ENCODE data around the gene ANKRD13A. TPM values are rescaled to one million over a fixed set of nuclear protein-coding genes. Genes with fewer than 3 reads are reported as not detected.
A peak's percentile ranks its signal among the peaks of the same experiment; 100 is the strongest.

The ANKRD13A gene
- total RNA-seq, 2 donors from 2014 or later = 33.0 to 35.0 TPM

DNA sequence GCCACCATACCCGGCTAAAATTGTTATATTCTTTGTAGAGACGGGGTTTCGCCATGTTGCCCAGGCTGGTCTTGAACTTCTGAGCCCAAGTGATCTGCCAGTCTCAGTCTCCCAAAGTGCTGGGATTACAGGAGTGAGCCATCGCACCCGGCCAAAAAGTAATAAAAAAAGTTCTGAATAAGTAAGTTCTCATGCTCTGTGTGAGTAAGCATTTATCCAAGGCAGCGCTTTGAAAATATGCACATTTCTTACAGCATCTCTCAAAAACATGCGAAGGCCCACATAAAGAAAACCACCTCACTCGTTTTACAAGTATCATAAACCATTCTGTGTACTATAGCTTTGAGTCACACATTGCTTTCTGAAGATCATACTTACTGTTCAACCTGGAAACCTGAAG is 11.6 kb upstream of the ANKRD13A start:
- intact Hi-C loops (cut with DNase I) = loop anchor here (10.0 kb wide), 1 partner anchor 63 kb away; no protein-coding TSS in a partner anchor
- TF ChIP-seq POLR2A (IDR thresholded peaks at IDR 0.05) = no peak
- TF ChIP-seq, protein P1, sequence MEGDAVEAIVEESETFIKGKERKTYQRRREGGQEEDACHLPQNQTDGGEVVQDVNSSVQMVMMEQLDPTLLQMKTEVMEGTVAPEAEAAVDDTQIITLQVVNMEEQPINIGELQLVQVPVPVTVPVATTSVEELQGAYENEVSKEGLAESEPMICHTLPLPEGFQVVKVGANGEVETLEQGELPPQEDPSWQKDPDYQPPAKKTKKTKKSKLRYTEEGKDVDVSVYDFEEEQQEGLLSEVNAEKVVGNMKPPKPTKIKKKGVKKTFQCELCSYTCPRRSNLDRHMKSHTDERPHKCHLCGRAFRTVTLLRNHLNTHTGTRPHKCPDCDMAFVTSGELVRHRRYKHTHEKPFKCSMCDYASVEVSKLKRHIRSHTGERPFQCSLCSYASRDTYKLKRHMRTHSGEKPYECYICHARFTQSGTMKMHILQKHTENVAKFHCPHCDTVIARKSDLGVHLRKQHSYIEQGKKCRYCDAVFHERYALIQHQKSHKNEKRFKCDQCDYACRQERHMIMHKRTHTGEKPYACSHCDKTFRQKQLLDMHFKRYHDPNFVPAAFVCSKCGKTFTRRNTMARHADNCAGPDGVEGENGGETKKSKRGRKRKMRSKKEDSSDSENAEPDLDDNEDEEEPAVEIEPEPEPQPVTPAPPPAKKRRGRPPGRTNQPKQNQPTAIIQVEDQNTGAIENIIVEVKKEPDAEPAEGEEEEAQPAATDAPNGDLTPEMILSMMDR (IDR thresholded peaks at IDR 0.05) = no peak
- H3K9me3 ChIP-seq = no peaks in the 10 kb centered on the region

DNA sequence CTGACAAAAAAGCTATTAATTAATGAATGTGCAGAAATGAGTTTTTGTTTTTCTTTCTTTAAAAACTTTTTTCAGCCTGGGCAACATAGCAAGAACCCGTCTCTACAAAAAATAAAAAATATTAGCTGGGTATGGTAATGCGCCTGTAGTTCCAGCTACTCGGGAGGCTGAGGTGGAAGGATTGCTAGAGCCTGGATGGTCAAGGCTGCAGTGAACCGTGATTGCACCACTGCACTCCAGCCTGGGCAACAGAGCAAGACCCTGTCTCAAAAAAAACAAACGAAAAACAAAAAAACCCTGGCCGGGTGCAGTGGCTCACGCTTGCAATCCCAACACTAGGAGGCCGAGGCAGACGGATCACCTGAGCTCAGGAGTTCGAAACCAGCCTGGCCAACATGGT is 11.0 kb upstream of the ANKRD13A start:
- TF ChIP-seq POLR2A (IDR thresholded peaks at IDR 0.05) = no peak
- TF ChIP-seq, protein P1 (IDR thresholded peaks at IDR 0.05) = no peak
- H3K4me3 ChIP-seq = no peak overlapping the region

More for the DNA sequence above, 11.6 kb upstream of the ANKRD13A start:
- WGBS, 2 donors = 84 to 89% methylated on average over 7 to 8 of the region's 8 CpGs
- Histone ChIP-seq H3K36me3 (replicated peaks in 1 of 2; ENCODE audit: insufficient read depth in 1 of 2, low read depth in 2 of 2) (peaks cover 0 to 18% of the 10 kb centered on the region in 2 donors), H3K27ac (no peak overlapping the region), H3K27me3 (no peaks in the 10 kb centered on the region), H3K4me3 (no peak overlapping the region), H3K4me1 (peaks cover 22% of the 10 kb centered on the region)
- ATAC-seq (no peak), DNase-seq (no peak)

DNA sequence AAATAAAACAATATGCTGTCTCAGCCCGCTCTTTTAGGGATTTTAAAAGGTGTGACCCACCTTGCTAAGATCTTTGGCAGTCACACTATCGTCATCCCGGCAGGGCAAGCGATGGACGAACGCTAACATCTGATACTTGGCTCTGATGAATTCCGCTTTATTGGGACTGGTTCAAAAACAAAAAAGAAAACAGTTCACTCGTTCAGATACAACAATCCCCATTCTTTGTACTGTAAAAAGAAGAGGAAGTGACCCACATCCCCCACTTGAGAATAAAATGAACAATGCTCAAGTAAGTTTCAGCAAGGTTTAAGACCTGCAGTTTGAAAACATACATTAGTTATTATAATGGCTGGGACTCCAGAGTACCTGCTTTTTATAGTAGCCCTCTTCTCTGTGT is 10.3 kb upstream of the ANKRD13A start:
- ATAC-seq (no peak), DNase-seq (no peak)
- intact Hi-C loops (cut with DNase I) = loop anchor here (10.0 kb wide), 1 partner anchor 64 kb away; no protein-coding TSS in a partner anchor
- Histone ChIP-seq H3K27ac (peak overlapping the region in 1 of 4 donors; percentile 34), H3K4me3 (no peak overlapping the region), H3K9me3 (no peaks in the 10 kb centered on the region), H3K36me3 (replicated peaks in 1 of 2; ENCODE audit: insufficient read depth in 1 of 2, low read depth in 2 of 2) (peaks cover 0 to 12% of the 10 kb centered on the region in 2 donors), H3K27me3 (no peaks in the 10 kb centered on the region), H3K4me1 (peaks cover 19% of the 10 kb centered on the region)
- WGBS, 2 donors = 79 to 89% methylated on average over 8 of the region's 8 CpGs
- TF ChIP-seq POLR2A (IDR thresholded peaks at IDR 0.05) = no peak
- TF ChIP-seq, protein P1 (IDR thresholded peaks at IDR 0.05) = no peak

More for the DNA sequence above, 11.0 kb upstream of the ANKRD13A start:
- Histone ChIP-seq H3K9me3 (no peaks in the 10 kb centered on the region), H3K36me3 (replicated peaks in 1 of 2; ENCODE audit: insufficient read depth in 1 of 2, low read depth in 2 of 2) (peaks cover 0 to 13% of the 10 kb centered on the region in 2 donors), H3K27me3 (no peaks in the 10 kb centered on the region), H3K27ac (no peak overlapping the region), H3K4me1 (peaks cover 26% of the 10 kb centered on the region)
- intact Hi-C loops (cut with DNase I) = loop anchor here (10.0 kb wide), 1 partner anchor 63 kb away; no protein-coding TSS in a partner anchor
- no peak for ATAC-seq
- WGBS, 2 donors = 84 to 87% methylated on average over 10 of the region's 10 CpGs
- no peak for DNase-seq

DNA sequence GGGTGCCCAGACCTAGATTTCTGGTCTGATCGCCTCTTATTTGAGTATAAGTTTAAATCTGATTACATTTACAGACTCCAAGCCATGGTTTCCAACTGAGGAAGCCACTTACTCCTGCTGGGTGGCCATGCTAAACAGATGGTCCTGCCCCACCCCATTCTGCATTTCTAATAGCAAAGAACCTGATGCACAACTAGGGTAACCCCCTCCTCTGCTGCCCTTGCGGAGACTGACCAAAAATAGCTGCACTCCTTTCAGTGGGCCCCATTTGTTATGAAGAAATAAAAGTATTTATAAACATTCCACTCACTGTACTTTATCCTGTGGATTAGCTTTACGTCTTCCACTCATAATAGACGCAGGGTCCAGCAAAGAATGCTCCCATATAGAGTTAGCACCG is 9.8 kb upstream of the ANKRD13A start:
- H3K4me1 ChIP-seq = peaks cover 18% of the 10 kb centered on the region
- TF ChIP-seq, protein P1 (IDR thresholded peaks at IDR 0.05) = no peak
- no peak for TF ChIP-seq POLR2A (IDR thresholded peaks at IDR 0.05)
- WGBS, 2 donors = 79 to 89% methylated on average over 5 of the region's 5 CpGs
- H3K27me3 ChIP-seq = no peaks in the 10 kb centered on the region
- no peak overlapping the region for H3K4me3 ChIP-seq
- H3K9me3 ChIP-seq = no peaks in the 10 kb centered on the region
- intact Hi-C loops (cut with DNase I) = loop anchor here (10.0 kb wide), 1 partner anchor 65 kb away; no protein-coding TSS in a partner anchor
- no peak for DNase-seq
- H3K36me3 ChIP-seq (replicated peaks in 1 of 2; ENCODE audit: insufficient read depth in 1 of 2, low read depth in 2 of 2) = peaks cover 0 to 12% of the 10 kb centered on the region in 2 donors
- peak overlapping the region in 1 of 4 donors; percentile 34 for H3K27ac ChIP-seq
- ATAC-seq = no peak

DNA sequence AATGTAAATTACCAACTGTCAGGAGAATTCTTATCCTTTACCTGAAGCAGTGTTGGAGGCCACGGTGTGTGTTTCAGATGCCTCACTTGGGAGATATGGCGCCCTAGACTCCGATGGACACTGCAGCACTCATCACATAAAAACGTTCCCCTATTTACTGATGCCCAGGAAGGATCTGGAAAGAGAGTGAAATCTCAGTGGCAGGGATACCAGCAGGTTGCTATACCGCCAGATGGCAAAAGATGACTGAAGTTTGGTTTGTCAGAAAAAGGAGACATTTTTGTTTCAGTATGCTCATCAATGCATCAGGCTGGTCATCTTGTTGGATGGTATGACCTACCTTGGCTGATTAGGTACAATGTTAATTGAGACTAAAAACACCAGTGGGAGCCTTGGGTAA is 7.6 kb upstream of the ANKRD13A start:
- H3K27me3 ChIP-seq = no peaks in the 10 kb centered on the region
- DNase-seq = no peak
- intact Hi-C loops (cut with DNase I) = no loop called here
- no peak for ATAC-seq
- H3K27ac ChIP-seq = no peak overlapping the region
- TF ChIP-seq, protein P1 (IDR thresholded peaks at IDR 0.05) = no peak
- TF ChIP-seq POLR2A (IDR thresholded peaks at IDR 0.05) = no peak
- H3K9me3 ChIP-seq = no peaks in the 10 kb centered on the region
- no peak overlapping the region for H3K4me3 ChIP-seq
- H3K36me3 ChIP-seq (replicated peaks in 1 of 2; ENCODE audit: insufficient read depth in 1 of 2, low read depth in 2 of 2) = peaks cover 0 to 11% of the 10 kb centered on the region in 2 donors
- 90 to 94% methylated on average over 5 of the region's 5 CpGs for WGBS, 2 donors
- H3K4me1 ChIP-seq = peaks cover 21% of the 10 kb centered on the region

Data from body of pancreas (tissue), 4 donors.